Measurements from ENCODE around the gene OTULIN.

DNA sequence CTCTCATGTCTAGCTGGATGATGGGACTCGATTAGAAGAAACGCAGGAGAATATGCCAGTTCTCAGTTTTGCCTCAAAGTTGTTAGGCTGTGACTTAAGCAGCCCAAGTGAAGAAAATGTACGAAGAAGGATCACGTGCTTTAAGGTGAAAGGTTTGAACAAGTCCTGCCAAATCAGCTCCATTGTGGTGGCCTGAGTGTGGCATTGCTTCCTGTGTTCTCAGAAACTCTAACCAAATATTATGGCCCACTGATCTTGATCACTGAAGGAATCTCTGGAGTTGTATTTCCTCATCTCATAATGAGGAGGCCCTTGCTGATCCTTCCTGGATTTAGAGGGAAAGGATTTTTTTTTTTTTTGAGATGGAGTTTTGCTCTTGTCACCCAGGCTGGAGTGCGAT is 44.0 kb downstream of the OTULIN start:
- TF ChIP-seq RAD21 (IDR thresholded peaks at IDR 0.05; ENCODE audit: low read length): no peak
- no peak for TF ChIP-seq CEBPB (IDR thresholded peaks at IDR 0.05; ENCODE audit: low read depth, low read length)
- TF ChIP-seq POLR2A (IDR thresholded peaks at IDR 0.05; ENCODE audit: low read depth, low read length): no peak
- TF ChIP-seq, protein P1, sequence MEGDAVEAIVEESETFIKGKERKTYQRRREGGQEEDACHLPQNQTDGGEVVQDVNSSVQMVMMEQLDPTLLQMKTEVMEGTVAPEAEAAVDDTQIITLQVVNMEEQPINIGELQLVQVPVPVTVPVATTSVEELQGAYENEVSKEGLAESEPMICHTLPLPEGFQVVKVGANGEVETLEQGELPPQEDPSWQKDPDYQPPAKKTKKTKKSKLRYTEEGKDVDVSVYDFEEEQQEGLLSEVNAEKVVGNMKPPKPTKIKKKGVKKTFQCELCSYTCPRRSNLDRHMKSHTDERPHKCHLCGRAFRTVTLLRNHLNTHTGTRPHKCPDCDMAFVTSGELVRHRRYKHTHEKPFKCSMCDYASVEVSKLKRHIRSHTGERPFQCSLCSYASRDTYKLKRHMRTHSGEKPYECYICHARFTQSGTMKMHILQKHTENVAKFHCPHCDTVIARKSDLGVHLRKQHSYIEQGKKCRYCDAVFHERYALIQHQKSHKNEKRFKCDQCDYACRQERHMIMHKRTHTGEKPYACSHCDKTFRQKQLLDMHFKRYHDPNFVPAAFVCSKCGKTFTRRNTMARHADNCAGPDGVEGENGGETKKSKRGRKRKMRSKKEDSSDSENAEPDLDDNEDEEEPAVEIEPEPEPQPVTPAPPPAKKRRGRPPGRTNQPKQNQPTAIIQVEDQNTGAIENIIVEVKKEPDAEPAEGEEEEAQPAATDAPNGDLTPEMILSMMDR (conservative IDR thresholded peaks at IDR 0.05; ENCODE audit: low read depth, low read length): no peak
- TF ChIP-seq CHD1 (IDR thresholded peaks at IDR 0.05; ENCODE audit: low read depth, low read length): no peak
- TF ChIP-seq MAZ (IDR thresholded peaks at IDR 0.05; ENCODE audit: borderline replicate concordance, low read depth, low read length): no peak
- no peak for TF ChIP-seq RFX5 (IDR thresholded peaks at IDR 0.05; ENCODE audit: low read depth, low read length)
- no peak for TF ChIP-seq FOS (IDR thresholded peaks at IDR 0.05; ENCODE audit: low read depth, low read length)
- no peak for TF ChIP-seq MAFK (IDR thresholded peaks at IDR 0.05; ENCODE audit: low read depth, low read length)

Measured in IMR-90 (cell line).